Small intestine (tissue), 7 donors: ENCODE results near the gene SRR. TPM values are rescaled to one million over a fixed set of nuclear protein-coding genes. Genes with fewer than 3 reads are reported as not detected.

Experiments
- DNase-seq, 2 donors: peaks; one replicate each; pipeline versions ENCODE4 v3.0.0 to v3.0.0-alpha.2; 2013
- FAIRE-seq: peaks from 2 replicates; lab custom pipeline; 2012; peaks lifted over from hg19 to GRCh38; lab: Jason Lieb, UNC
- H3K27ac ChIP-seq, 3 donors: one replicate each; pipeline ENCODE4 v1.5.1; 2013; ENCODE audit warnings: low read length in 2 of 3, mild to moderate bottlenecking in 2 of 3, control low read depth in 1 of 3, inconsistent platforms in 1 of 3, low read depth in 1 of 3, moderate library complexity in 1 of 3
- H3K27me3 ChIP-seq, 3 donors: one replicate each; pipeline ENCODE4 v1.6.1; 2013; ENCODE audit warnings: low read length in 3 of 3, inconsistent platforms in 1 of 3; ENCODE audit not compliant: control insufficient read depth in 3 of 3, insufficient read depth in 3 of 3
- H3K36me3 ChIP-seq, 3 donors: one replicate each; pipeline ENCODE4 v1.6.1; 2013; ENCODE audit warnings: low read length in 3 of 3, inconsistent platforms in 1 of 3, low read depth in 1 of 3, mild to moderate bottlenecking in 1 of 3, moderate library complexity in 1 of 3; ENCODE audit not compliant: control insufficient read depth in 3 of 3, insufficient read depth in 2 of 3
- H3K4me1 ChIP-seq, 3 donors: one replicate each; pipeline ENCODE4 v1.6.1; 2013; ENCODE audit warnings: low read length in 2 of 3, inconsistent platforms in 1 of 3, low read depth in 1 of 3, mild to moderate bottlenecking in 1 of 3, moderate library complexity in 1 of 3; ENCODE audit not compliant: control insufficient read depth in 3 of 3, insufficient read depth in 2 of 3
- H3K4me3 ChIP-seq, 3 donors: one replicate each; pipeline ENCODE4 v1.5.1; 2013; ENCODE audit warnings: low read length in 3 of 3, control low read depth in 1 of 3, inconsistent platforms in 1 of 3, low read depth in 1 of 3, mild to moderate bottlenecking in 1 of 3, moderate library complexity in 1 of 3
- H3K9me3 ChIP-seq, 2 donors: one replicate each; pipeline ENCODE4 v1.6.1; 2013; ENCODE audit warnings: low read depth in 1 of 2, low read length in 1 of 2; ENCODE audit not compliant: control insufficient read depth in 2 of 2, insufficient read depth in 1 of 2
- WGBS, 3 donors: extraction: QIAGEN DNeasy Blood & Tissue Kit; methylation state at CpG; one replicate each; pipeline ENCODE4 v1.1.7; 2013; 5-methylcytosine and 5-hydroxymethylcytosine counted together
- polyA plus RNA-seq, 4 donors: library from polyadenylated mRNA; stranded (reverse) in 3 of 4; unstranded in 1 of 4; fragments of 200-250 nt in 3 of 4; fragments of 120-200 nt in 1 of 4; gene quantifications; one replicate each; pipeline versions ENCODE4 v1.2.1 to v1.2.3, GENCODE V29; 2013
- donor health status: healthy with polysubstance abuse.
- donor health status: control.
- donor health status: control.
- donor health status: Bipolar disorder and iron deficiency.
- donor health status: healthy.

Gene SRR
- polyA plus RNA-seq, 4 donors, result 2.2 to 8.3 (median 4.7) TPM

GRCh38 chr17:2373179-2373578 is 69.4 kb downstream of the SRR start:
- Histone ChIP-seq H3K4me1 (no peaks in the 10 kb centered on the region), H3K4me3 (no peak overlapping the region), H3K27ac (no peak overlapping the region), H3K9me3 (no peaks in the 10 kb centered on the region), H3K27me3 (no peaks in the 10 kb centered on the region), H3K36me3 (peaks cover 2 to 90% (median 4%) of the 10 kb centered on the region in 3 donors)
- DNase-seq, result no peak
- 93 to 94% (median 94%) methylated on average over 18 of the region's 18 CpGs for WGBS, 3 donors
- FAIRE-seq, result no peak

Other genes starting within 250 kb of the SRR start
- gene HIC1, start 248.8 kb upstream of the SRR start, polyA plus RNA-seq, result 10 to 100 TPM in 1 of 4 donors, 1 to 10 TPM in 2, under 1 TPM in 1; 0.89 to 11.2 (median 6.6) TPM
- 10 to 100 TPM; 15.9 to 17.1 (median 16.4) TPM for gene SMG6, start 165 bp upstream of the SRR start, polyA plus RNA-seq
- gene TSR1, start 32.5 kb downstream of the SRR start, polyA plus RNA-seq, result 10 to 100 TPM in 2 of 4 donors, 1 to 10 TPM in 2; 4.5 to 20.8 (median 11.7) TPM
- 10 to 100 TPM; 32.2 to 55.9 (median 40.3) TPM for gene SGSM2, start 33.6 kb downstream of the SRR start, polyA plus RNA-seq
- gene MNT, start 97.1 kb downstream of the SRR start, polyA plus RNA-seq, result 10 to 100 TPM in 2 of 4 donors, 1 to 10 TPM in 2; 4.2 to 18.9 (median 8.1) TPM
- 10 to 100 TPM; 10.7 to 25.2 (median 12.9) TPM for gene METTL16, start 207.9 kb downstream of the SRR start, polyA plus RNA-seq